ENCODE data around the gene C4orf51. TPM values are rescaled to one million over a fixed set of nuclear protein-coding genes. Genes with fewer than 3 reads are reported as not detected.

C4orf51 gene
- total and polyA plus RNA-seq, 2 of the 8 experiments (the other 6 are each of a cell fraction or from before 2014, with no cell fraction given) = 0.54 TPM; not detected in 1

- TF ChIP-seq BRCA1 (IDR thresholded peaks at IDR 0.05; ENCODE audit: low read depth, low read length) (no peak), TBP (IDR thresholded peaks at IDR 0.05; ENCODE audit: low read depth, low read length) (no peak), POLR2AphosphoS5 (IDR thresholded peaks at IDR 0.05; ENCODE audit: low read depth, low read length) (no peak)
Observed at GRCh38 chr4:145679991-145680455, at the start of gene C4orf51 (continued).

Measured in H1 (cell line).